GM13976 (cell line): Measurements from ENCODE around the gene PREX1.

Experiments used
- DNase-seq: peaks from one replicate; pipeline ENCODE4 v3.0.0; 2012; ENCODE audit warnings: low spot score
- in situ Hi-C: fragments of 300-500 bp; cut with MboI; formaldehyde crosslinking; loops from one replicate; pipeline ENCODE4 v1.12.0; 2022; ENCODE audit warnings: low sequenced_read_pairs, mixed read lengths, inconsistent platforms; ENCODE audit not compliant: unreplicated experiment
- TF ChIP-seq, protein P1 (sequence below): IDR thresholded peaks from 2 replicates; pipeline ENCODE4 v1.5.1; 2012; ENCODE audit warnings: borderline replicate concordance, mild to moderate bottlenecking; ENCODE audit not compliant: insufficient read depth; ENCODE audit errors: extremely low read depth, missing control alignments, control extremely low read depth

PREX1 gene

DNA sequence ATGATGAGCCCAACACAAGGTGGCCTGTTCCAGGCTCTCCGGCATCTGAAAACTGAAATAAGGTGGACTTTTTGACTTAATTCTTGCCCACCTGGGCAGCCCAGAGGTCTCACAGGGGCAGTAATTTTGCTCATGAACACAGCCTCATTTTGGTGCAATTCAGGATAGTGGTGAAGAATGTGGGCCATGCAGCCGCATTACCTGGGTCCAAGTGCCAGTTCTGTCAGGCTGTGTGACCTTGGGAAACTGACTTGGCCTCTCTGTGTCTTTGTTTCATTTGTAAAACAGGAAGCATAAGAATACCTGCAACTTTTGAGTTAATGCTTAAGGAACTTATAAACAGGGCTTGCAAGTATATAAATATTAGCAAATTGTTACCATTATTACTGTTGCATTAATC is 5.6 kb downstream of the PREX1 start:
- no peak for DNase-seq
- TF ChIP-seq, protein P1, sequence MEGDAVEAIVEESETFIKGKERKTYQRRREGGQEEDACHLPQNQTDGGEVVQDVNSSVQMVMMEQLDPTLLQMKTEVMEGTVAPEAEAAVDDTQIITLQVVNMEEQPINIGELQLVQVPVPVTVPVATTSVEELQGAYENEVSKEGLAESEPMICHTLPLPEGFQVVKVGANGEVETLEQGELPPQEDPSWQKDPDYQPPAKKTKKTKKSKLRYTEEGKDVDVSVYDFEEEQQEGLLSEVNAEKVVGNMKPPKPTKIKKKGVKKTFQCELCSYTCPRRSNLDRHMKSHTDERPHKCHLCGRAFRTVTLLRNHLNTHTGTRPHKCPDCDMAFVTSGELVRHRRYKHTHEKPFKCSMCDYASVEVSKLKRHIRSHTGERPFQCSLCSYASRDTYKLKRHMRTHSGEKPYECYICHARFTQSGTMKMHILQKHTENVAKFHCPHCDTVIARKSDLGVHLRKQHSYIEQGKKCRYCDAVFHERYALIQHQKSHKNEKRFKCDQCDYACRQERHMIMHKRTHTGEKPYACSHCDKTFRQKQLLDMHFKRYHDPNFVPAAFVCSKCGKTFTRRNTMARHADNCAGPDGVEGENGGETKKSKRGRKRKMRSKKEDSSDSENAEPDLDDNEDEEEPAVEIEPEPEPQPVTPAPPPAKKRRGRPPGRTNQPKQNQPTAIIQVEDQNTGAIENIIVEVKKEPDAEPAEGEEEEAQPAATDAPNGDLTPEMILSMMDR: no peak
- in situ Hi-C loops: no loop called here

GRCh38 chr20:48821261-48821920 is 6.4 kb downstream of the PREX1 start:
- in situ Hi-C loops: no loop called here
- TF ChIP-seq, protein P1: no peak
- no peak for DNase-seq

DNA sequence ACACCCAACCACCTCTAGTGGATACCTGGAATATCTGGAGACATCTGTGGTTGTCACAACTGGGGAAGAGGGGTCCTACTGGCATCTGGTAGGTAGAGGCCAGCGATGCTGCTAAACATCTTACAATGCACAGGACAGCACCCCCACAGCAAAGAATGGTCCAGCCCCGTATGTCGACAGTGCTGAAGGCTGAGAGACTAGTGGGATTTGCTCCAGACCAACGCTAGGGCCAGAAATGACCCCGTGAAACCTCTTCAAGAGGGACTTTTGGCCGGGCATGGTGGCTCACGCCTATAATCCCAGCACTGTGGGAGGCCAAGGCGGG is 7.2 kb downstream of the PREX1 start:
- no peak for DNase-seq
- TF ChIP-seq, protein P1: no peak
- in situ Hi-C loops: no loop called here

GRCh38 chr20:48819821-48820648 is 7.8 kb downstream of the PREX1 start:
- in situ Hi-C loops: no loop called here
- DNase-seq: no peak
- TF ChIP-seq, protein P1: no peak

- in situ Hi-C loops: no loop called here
- DNase-seq: no peak
- TF ChIP-seq, protein P1: no peak
Measured at GRCh38 chr20:48819089-48819488, 8.7 kb downstream of the PREX1 start.

DNA sequence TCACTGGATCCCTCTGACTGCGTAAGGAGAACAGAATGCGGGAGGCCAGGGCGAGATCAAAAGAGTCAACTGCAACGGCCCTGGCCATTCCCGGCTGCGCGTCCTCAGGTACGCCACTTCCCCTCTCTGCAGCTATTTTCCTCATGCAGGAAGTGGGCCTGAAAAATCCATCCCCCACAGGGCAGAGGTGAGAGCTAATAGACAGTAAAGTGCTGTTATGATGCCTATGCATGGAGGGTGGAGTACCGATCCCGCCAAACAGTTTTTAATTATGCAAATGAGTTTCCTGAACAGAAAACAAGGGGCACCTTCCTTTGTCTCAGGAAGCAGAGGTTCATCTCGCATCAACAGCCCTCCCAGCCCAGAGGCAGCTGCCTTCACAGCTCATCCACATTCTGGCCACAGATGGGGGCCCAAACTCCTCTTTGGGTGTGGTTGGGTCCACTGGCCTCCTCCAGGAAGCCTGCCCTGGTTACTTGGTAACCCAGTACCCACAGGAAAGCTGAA is 9.3 kb downstream of the PREX1 start:
- TF ChIP-seq, protein P1: no peak
- DNase-seq: peak; percentile 55
- in situ Hi-C loops: no loop called here
